NCI-H774 (cell line): Measurements from ENCODE around the gene BAZ1B.
A peak's percentile ranks its signal among the peaks of the same experiment; 100 is the strongest.
"Not testable (repeated sequence)": the region's sequence is repeated elsewhere in the genome, so short reads cannot be mapped to it uniquely, and the experiment has no call there.

ENCODE experiments used
- DNase-seq: peaks from one replicate; lab custom pipeline; 2025; lab: John Stamatoyannopoulos, UW

The BAZ1B gene, protein sequence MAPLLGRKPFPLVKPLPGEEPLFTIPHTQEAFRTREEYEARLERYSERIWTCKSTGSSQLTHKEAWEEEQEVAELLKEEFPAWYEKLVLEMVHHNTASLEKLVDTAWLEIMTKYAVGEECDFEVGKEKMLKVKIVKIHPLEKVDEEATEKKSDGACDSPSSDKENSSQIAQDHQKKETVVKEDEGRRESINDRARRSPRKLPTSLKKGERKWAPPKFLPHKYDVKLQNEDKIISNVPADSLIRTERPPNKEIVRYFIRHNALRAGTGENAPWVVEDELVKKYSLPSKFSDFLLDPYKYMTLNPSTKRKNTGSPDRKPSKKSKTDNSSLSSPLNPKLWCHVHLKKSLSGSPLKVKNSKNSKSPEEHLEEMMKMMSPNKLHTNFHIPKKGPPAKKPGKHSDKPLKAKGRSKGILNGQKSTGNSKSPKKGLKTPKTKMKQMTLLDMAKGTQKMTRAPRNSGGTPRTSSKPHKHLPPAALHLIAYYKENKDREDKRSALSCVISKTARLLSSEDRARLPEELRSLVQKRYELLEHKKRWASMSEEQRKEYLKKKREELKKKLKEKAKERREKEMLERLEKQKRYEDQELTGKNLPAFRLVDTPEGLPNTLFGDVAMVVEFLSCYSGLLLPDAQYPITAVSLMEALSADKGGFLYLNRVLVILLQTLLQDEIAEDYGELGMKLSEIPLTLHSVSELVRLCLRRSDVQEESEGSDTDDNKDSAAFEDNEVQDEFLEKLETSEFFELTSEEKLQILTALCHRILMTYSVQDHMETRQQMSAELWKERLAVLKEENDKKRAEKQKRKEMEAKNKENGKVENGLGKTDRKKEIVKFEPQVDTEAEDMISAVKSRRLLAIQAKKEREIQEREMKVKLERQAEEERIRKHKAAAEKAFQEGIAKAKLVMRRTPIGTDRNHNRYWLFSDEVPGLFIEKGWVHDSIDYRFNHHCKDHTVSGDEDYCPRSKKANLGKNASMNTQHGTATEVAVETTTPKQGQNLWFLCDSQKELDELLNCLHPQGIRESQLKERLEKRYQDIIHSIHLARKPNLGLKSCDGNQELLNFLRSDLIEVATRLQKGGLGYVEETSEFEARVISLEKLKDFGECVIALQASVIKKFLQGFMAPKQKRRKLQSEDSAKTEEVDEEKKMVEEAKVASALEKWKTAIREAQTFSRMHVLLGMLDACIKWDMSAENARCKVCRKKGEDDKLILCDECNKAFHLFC (N-terminal part only)

GRCh38 chr7:73522105-73522872 is at the start of gene BAZ1B:
Gene BAZ1B, minus strand, starts transcription at chr7:73522293. Its CDS starts 360 bp downstream, at chr7:73521933.
- DNase-seq = peak; percentile 98

DNA sequence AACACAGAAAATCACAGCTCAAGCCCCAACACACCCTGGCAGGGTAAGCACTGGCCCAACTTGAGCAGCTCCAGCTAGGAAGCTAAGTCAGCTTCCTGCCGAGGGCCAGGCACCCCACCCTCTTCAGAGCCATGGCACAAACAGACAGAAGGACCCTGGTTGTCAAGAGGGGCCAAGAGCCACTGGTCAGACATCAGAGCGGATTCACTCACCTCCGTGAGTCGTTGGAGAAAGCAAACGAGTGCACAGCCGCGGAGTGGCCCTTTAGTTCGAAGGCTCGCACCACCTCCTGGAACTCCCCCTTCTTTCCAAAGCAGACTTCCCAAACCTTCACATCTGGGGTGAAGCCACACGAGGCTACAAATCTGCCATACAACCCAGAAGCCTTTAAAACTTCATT is 48.9 kb upstream of the BAZ1B start:
- DNase-seq = no peak

- no peak for DNase-seq
These were observed 48.4 kb upstream of the BAZ1B start for GRCh38 chr7:73570521-73570920.

- DNase-seq = no peak
These were observed 47.0 kb upstream of the BAZ1B start for GRCh38 chr7:73569042-73569608.

- DNase-seq = no peak
These were observed 46.0 kb upstream of the BAZ1B start for GRCh38 chr7:73567846-73568685.

- DNase-seq = no peak
These were observed 45.0 kb upstream of the BAZ1B start for GRCh38 chr7:73567140-73567539.

- DNase-seq = not testable (repeated sequence)
These were observed 44.3 kb upstream of the BAZ1B start for GRCh38 chr7:73566431-73566830.

- no peak for DNase-seq
These were observed 43.7 kb upstream of the BAZ1B start for GRCh38 chr7:73565675-73566340.

DNA sequence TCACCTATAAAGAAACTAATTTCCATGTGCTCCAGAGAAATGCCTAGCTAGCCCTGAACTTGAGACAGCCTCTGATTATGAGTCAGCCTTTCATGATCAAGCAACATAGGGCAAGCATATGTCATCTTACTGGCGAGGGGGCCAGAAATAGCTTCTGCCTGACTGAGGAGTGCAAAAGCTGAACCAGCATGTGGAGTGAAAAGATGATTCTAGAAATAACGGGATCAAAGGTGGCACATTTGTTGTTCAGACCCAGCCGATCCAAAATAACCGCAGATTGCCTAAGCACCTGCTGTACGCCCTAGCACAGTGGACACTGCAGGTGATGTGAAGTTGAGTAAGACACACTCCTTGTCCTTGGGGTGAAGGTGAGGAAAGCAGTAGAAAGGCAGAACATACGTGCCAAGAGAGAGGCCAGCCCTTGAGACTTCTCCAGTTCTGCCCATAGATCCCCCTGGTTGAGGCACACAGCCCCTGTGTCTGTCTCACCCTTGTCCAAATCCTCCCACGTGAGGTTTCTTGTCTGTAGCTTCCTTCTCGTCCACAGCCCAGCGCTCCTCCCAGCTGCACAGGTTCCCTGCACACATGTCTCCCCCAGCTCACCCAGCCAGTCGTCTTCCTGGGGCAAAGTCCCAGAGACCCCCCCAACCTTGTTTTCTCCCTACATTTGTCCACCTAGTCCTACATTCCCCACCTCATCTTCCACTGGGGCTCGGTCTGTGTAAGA is 38.2 kb upstream of the BAZ1B start:
- DNase-seq = no peak

- DNase-seq = peak; percentile 79
These were observed 35.5 kb upstream of the BAZ1B start, which contains the start of gene BCL7B for GRCh38 chr7:73557397-73558257. Gene BCL7B, minus strand, starts transcription at chr7:73557690. Its CDS starts 112 bp downstream, at chr7:73557578.

DNA sequence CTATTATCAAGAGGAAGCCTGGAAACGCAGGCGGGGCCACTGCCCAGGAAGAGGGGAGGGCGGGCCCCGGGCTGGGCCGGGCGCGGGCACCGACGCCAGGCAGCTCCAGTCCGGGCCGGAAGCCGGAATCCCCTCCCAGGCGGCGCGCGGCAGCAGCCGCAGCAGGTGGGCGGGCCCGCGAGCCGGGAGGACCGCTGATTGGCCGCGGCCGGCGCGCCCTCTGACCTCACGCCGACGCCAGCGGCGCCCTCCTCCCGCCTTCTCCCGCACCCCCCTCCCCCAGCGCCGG is 35.0 kb upstream of the BAZ1B start:
- peak; percentile 95 for DNase-seq

GRCh38 chr7:73556208-73557107 is 34.4 kb upstream of the BAZ1B start:
- DNase-seq = no peak

GRCh38 chr7:73555411-73555982 is 33.4 kb upstream of the BAZ1B start:
- no peak for DNase-seq

DNA sequence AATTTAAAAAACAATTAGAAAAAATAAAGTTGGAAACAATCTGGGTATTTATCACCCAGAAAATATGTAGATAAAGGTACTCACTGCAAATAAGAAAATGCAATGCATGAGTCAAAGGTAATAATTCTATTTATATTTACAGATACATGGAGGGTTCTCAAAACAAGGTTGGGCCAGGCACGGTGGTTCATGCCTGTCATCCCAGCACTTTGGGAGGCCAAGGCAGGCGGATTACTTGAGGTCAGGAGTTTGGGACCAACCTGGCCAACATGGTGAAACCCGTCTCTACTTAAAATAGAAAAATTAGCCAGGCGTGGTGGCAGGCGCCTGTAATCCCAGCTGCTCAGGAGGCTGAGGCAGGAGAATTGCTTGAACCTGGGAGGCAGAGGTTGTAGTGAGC is 28.0 kb upstream of the BAZ1B start:
- DNase-seq = not testable (repeated sequence)

- no peak for DNase-seq
These were observed 27.1 kb upstream of the BAZ1B start for GRCh38 chr7:73549176-73549575.

DNA sequence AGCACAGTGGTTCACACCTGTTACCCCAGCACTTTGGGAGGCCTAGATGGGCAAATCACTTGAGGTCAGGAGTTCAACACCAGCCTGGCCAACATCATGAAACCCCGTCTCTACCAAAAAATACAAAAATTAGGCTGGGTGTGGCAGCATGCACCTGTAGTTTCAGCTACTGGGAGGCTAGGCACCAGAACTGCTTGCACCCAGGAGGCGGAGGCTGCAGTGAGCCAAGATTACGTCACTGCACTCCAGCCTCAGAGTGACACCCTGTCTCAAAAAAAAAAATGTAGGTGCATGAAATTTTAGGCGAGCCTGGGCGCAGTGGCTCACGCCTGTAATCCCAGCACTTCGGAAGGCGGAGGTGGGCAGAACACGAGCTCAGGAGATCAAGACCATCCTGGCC is 25.7 kb upstream of the BAZ1B start:
- no peak for DNase-seq

DNA sequence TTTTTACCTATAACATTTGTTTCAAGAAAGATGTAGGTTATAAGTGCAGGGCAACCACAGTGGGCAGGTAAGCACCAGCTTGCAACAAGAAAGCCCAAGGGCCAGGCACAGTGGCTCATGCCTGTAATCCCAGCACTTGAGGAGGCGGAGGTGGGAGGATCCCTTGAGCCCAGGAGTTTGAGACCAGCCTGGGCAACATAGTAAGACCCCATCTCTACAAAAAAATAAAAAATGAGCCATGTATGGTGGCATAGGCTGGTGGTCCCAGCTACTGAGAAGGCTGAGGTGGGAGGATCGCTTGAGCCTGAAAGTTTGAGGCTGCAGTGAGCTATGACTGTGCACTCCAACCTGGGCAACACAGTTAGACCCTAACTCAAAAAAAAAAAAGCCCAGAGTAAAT is 22.6 kb upstream of the BAZ1B start:
- DNase-seq = no peak
